Body of pancreas (tissue), 4 donors: ENCODE measurements around the gene GFRA1. TPM values are rescaled to one million over a fixed set of nuclear protein-coding genes. Genes with fewer than 3 reads are reported as not detected.
A peak's percentile ranks its signal among the peaks of the same experiment; 100 is the strongest.
"Not testable (repeated sequence)": the region's sequence is repeated elsewhere in the genome, so short reads cannot be mapped to it uniquely, and the experiment has no call there.

Experiments used
- ATAC-seq: fragments of 150-250 bp; one replicate; pipeline ENCODE4 v1.9.1; 2016
- DNase-seq, 4 donors: peaks; one replicate each; pipeline ENCODE4 v3.0.0-alpha.2; 2019
- H3K27ac ChIP-seq, 4 donors: fragments of 200-600 bp; sonication (generic); 1 replicate in 3 of 4; 2 replicates in 1 of 4; pipeline versions ENCODE4 v1.5.1 to v1.6.1; 2016 to 2019; ENCODE audit warnings: mild to moderate bottlenecking in 1 of 4, mixed read lengths in 1 of 4, moderate library complexity in 1 of 4
- H3K27me3 ChIP-seq, 2 donors: fragments of 200-600 bp; sonication (generic); one replicate each; pipeline ENCODE4 v1.6.0; 2016; ENCODE audit warnings: mild to moderate bottlenecking in 1 of 2
- H3K36me3 ChIP-seq, 2 donors: fragments of 200-600 bp; sonication (generic); replicated peaks in 1 of 2; 2 replicates each; pipeline ENCODE4 v1.5.1; 2016; ENCODE audit warnings: low read depth in 2 of 2; ENCODE audit not compliant: insufficient read depth in 1 of 2
- H3K4me1 ChIP-seq: fragments of 200-600 bp; sonication (generic); one replicate; pipeline ENCODE4 v1.6.0; 2016
- H3K4me3 ChIP-seq, 2 donors: fragments of 200-600 bp; sonication (generic); 1 replicate in 1 of 2; 2 replicates in 1 of 2; pipeline ENCODE4 v1.5.1; 2016 to 2019
- H3K9me3 ChIP-seq, 3 donors: fragments of 200-600 bp; sonication (generic); 1 replicate in 2 of 3; 2 replicates in 1 of 3; pipeline ENCODE4 v1.5.1; 2016
- CTCF ChIP-seq, 7 experiments: fragments of 450-650 bp in 4 of 7; fragments of 200-600 bp in 3 of 7; sonication (generic) in 3 of 7; IDR thresholded peaks; one replicate each; pipeline ENCODE4 v1.5.1; 2016 to 2019; ENCODE audit warnings: antibody characterized with exemption in 7 of 7
- POLR2A ChIP-seq, 3 donors: fragments of 450-650 bp; IDR thresholded peaks; one replicate each; pipeline ENCODE4 v1.6.1; 2016; ENCODE audit warnings: antibody characterized with exemption in 3 of 3, mild to moderate bottlenecking in 2 of 3
- WGBS, 2 donors: methylation state at CpG; one replicate each; pipeline ENCODE4 v1.1.5; 2017; 5-methylcytosine and 5-hydroxymethylcytosine counted together
- intact Hi-C: fragments of 100-400 bp; cut with DNase I; formaldehyde crosslinking; loops from one replicate; pipeline ENCODE4 v1.15.1; 2023
- total RNA-seq, 2 donors: library from RNA; depleted of rRNA; stranded (reverse); fragments of >200 nt; gene quantifications; one replicate each; pipeline ENCODE4 v1.1.0, GENCODE V29; 2016

Gene GFRA1
- total RNA-seq, 2 donors from 2014 or later: 4.2 to 6.9 TPM

- no peaks in the 10 kb centered on the region for H3K36me3 ChIP-seq
- H3K9me3 ChIP-seq: no peaks in the 10 kb centered on the region
- WGBS, 2 donors: 87 to 91% methylated on average over 3 of the region's 3 CpGs
- ATAC-seq: no peak
- TF ChIP-seq POLR2A (IDR thresholded peaks at IDR 0.05): no peak
- TF ChIP-seq CTCF (IDR thresholded peaks at IDR 0.05): no peak
- intact Hi-C loops: no loop called here
- H3K4me1 ChIP-seq: no peaks in the 10 kb centered on the region
- no peaks in the 10 kb centered on the region for H3K27me3 ChIP-seq
- no peak overlapping the region for H3K27ac ChIP-seq
- H3K4me3 ChIP-seq: no peak overlapping the region
- no peak for DNase-seq
Measured at GRCh38 chr10:116043304-116043703, 229.7 kb downstream of the GFRA1 start.

- H3K27ac ChIP-seq: no peak overlapping the region
- no peaks in the 10 kb centered on the region for H3K9me3 ChIP-seq
- TF ChIP-seq CTCF (IDR thresholded peaks at IDR 0.05) (no peak), POLR2A (IDR thresholded peaks at IDR 0.05) (no peak)
- WGBS, 2 donors: 75 to 81% methylated on average over 4 of the region's 4 CpGs
- H3K27me3 ChIP-seq: no peaks in the 10 kb centered on the region
- intact Hi-C loops: no loop called here
- no peaks in the 10 kb centered on the region for H3K36me3 ChIP-seq
- DNase-seq: no peak
- no peak overlapping the region for H3K4me3 ChIP-seq
- ATAC-seq: no peak
- H3K4me1 ChIP-seq: no peaks in the 10 kb centered on the region
Measured at GRCh38 chr10:116041948-116042347, 231.1 kb downstream of the GFRA1 start.

- no peak for TF ChIP-seq POLR2A (IDR thresholded peaks at IDR 0.05)
- no peak for TF ChIP-seq CTCF (IDR thresholded peaks at IDR 0.05)
- no peak overlapping the region for H3K27ac ChIP-seq
- ATAC-seq (no peak), DNase-seq (no peak)
- H3K4me1 ChIP-seq: no peaks in the 10 kb centered on the region
- H3K36me3 ChIP-seq: no peaks in the 10 kb centered on the region
- H3K27me3 ChIP-seq: no peaks in the 10 kb centered on the region
- no peak overlapping the region for H3K4me3 ChIP-seq
- H3K9me3 ChIP-seq: no peaks in the 10 kb centered on the region
- intact Hi-C loops: no loop called here
- 63 to 68% methylated on average over 6 of the region's 6 CpGs for WGBS, 2 donors
Measured at GRCh38 chr10:116039612-116040011, 233.4 kb downstream of the GFRA1 start.

GRCh38 chr10:116038259-116038658 is 234.7 kb downstream of the GFRA1 start:
- Histone ChIP-seq H3K27ac (peak overlapping the region in 1 of 4 donors; percentile 41), H3K4me1 (no peaks in the 10 kb centered on the region), H3K27me3 (no peaks in the 10 kb centered on the region), H3K4me3 (no peak overlapping the region), H3K9me3 (no peaks in the 10 kb centered on the region), H3K36me3 (no peaks in the 10 kb centered on the region)
- 42 to 49% methylated on average over 3 of the region's 3 CpGs for WGBS, 2 donors
- no peak for TF ChIP-seq CTCF (IDR thresholded peaks at IDR 0.05)
- DNase-seq: peak; percentile 37 to 71 (median 57)
- ATAC-seq: peak; percentile 71
- intact Hi-C loops: no loop called here

- intact Hi-C loops, H3K9me3 ChIP-seq, H3K27ac ChIP-seq, H3K36me3 ChIP-seq, DNase-seq, H3K27me3 ChIP-seq, ATAC-seq, H3K4me3 ChIP-seq, H3K4me1 ChIP-seq: not testable (repeated sequence)
Measured at GRCh38 chr10:116035406-116035805, 237.6 kb downstream of the GFRA1 start.
